H1 (cell line): ENCODE measurements around the gene UGT1A9. TPM values are rescaled to one million over a fixed set of nuclear protein-coding genes. Genes with fewer than 3 reads are reported as not detected.

Experiments
- CTCF ChIA-PET: fragments of 300-600 bp; sonication (Branson Sonifier 250); formaldehyde crosslinking; loops from one replicate; lab custom pipeline; 2021; ENCODE audit not compliant: partially characterized antibody; lab: Charles Lee
- POLR2A ChIA-PET: fragments of 300-600 bp; sonication (Branson Sonifier 250); formaldehyde crosslinking; loops from one replicate; lab custom pipeline; 2021; ENCODE audit warnings: inconsistent platforms; ENCODE audit not compliant: partially characterized antibody; lab: Charles Lee
- DNase-seq, 2 experiments: peaks; one replicate each; pipeline versions ENCODE4 v3.0.0 to v3.0.0-alpha.2; 2010 to 2022; ENCODE audit warnings: low spot score in 2 of 2, low read depth in 1 of 2, mixed read lengths in 1 of 2
- FAIRE-seq: peaks from 2 replicates; lab custom pipeline; 2011; peaks lifted over from hg19 to GRCh38; lab: Jason Lieb, UNC
- H2AFZ ChIP-seq: 2 replicates; pipeline ENCODE4 v1.8.1; 2012; ENCODE audit warnings: low read length, inconsistent platforms
- H2AK5ac ChIP-seq: 2 replicates; pipeline ENCODE4 v1.6.1; 2013; ENCODE audit warnings: low read depth, low read length
- H2BK120ac ChIP-seq: replicated peaks from 2 replicates; pipeline ENCODE3; 2013; ENCODE audit warnings: low read depth, low read length, inconsistent platforms
- H2BK12ac ChIP-seq: 2 replicates; pipeline ENCODE4 v1.6.1; 2013; ENCODE audit warnings: low read depth, low read length
- H2BK15ac ChIP-seq: 2 replicates; pipeline ENCODE4 v1.6.1; 2013; ENCODE audit warnings: low read length
- H2BK20ac ChIP-seq: 2 replicates; pipeline ENCODE4 v1.6.1; 2013; ENCODE audit warnings: low read length
- H2BK5ac ChIP-seq: 2 replicates; pipeline ENCODE4 v1.6.1; 2013; ENCODE audit warnings: low read depth, low read length
- H3K14ac ChIP-seq: 2 replicates; pipeline ENCODE4 v1.6.1; 2013; ENCODE audit warnings: inconsistent platforms; ENCODE audit not compliant: insufficient read length
- H3K18ac ChIP-seq: 2 replicates; pipeline ENCODE4 v1.6.1; 2013; ENCODE audit warnings: low read length; ENCODE audit errors: extremely low read depth
- H3K23ac ChIP-seq: 2 replicates; pipeline ENCODE4 v1.6.1; 2013; ENCODE audit warnings: inconsistent platforms; ENCODE audit not compliant: insufficient read length
- H3K23me2 ChIP-seq: 2 replicates; pipeline ENCODE4 v1.6.1; 2013; ENCODE audit warnings: low read depth, low read length
- H3K27ac ChIP-seq: 2 replicates; pipeline ENCODE4 v1.6.1; 2011; ENCODE audit warnings: low read depth, low read length, inconsistent platforms
- H3K27me3 ChIP-seq, 4 experiments: replicated peaks in 1 of 4; 1 replicate in 1 of 4; 2 replicates in 3 of 4; pipeline versions ENCODE4 v1.6.1 to v1.8.1; 2011 to 2013; ENCODE audit warnings: low read length in 3 of 4, mild to moderate bottlenecking in 3 of 4, inconsistent platforms in 2 of 4, mixed read lengths in 2 of 4, moderate library complexity in 1 of 4; ENCODE audit not compliant: control insufficient read depth in 3 of 4, insufficient read depth in 3 of 4; ENCODE audit errors: extremely low read depth in 1 of 4
- H3K36me3 ChIP-seq, 4 experiments: 2 replicates each; pipeline versions ENCODE4 v1.6.1 to v1.8.1; 2011 to 2013; ENCODE audit warnings: mild to moderate bottlenecking in 4 of 4, low read length in 3 of 4, moderate library complexity in 2 of 4, control low read depth in 1 of 4, inconsistent platforms in 1 of 4; ENCODE audit not compliant: insufficient read depth in 4 of 4, control insufficient read depth in 2 of 4
- H3K4ac ChIP-seq: replicated peaks from 2 replicates; pipeline ENCODE3; 2013; ENCODE audit warnings: low read length, low read depth, mixed read lengths, inconsistent platforms; ENCODE audit not compliant: insufficient read length
- H3K4me1 ChIP-seq, 4 experiments: replicated peaks in 1 of 4; 1 replicate in 1 of 4; 2 replicates in 3 of 4; pipeline versions ENCODE4 v1.6.1 to v1.8.1; 2011 to 2013; ENCODE audit warnings: low read length in 3 of 4, inconsistent platforms in 2 of 4, mixed read lengths in 1 of 4; ENCODE audit not compliant: insufficient read depth in 4 of 4, control insufficient read depth in 3 of 4
- H3K4me2 ChIP-seq, 2 experiments: 2 replicates each; pipeline versions ENCODE4 v1.6.1 to v1.8.1; 2011 to 2013; ENCODE audit warnings: low read depth in 2 of 2, low read length in 2 of 2, control low read depth in 1 of 2, inconsistent platforms in 1 of 2, mild to moderate bottlenecking in 1 of 2; ENCODE audit not compliant: insufficient read depth in 1 of 2
- H3K4me3 ChIP-seq, 4 experiments: fragments of 200-600, 300-600 bp in 1 of 4; sonication (generic), shearing (Covaris generic), sonication (Bioruptor Twin) in 1 of 4; 2 replicates each; pipeline versions ENCODE4 v1.5.1 to v1.8.1; 2011 to 2016; ENCODE audit warnings: low read length in 4 of 4, low read depth in 3 of 4, control low read depth in 2 of 4, inconsistent platforms in 2 of 4, mild to moderate bottlenecking in 2 of 4, mixed read lengths in 1 of 4, moderate library complexity in 1 of 4; ENCODE audit not compliant: insufficient read depth in 2 of 4; ENCODE audit errors: extremely low read depth in 1 of 4
- H3K56ac ChIP-seq: replicated peaks from 2 replicates; pipeline ENCODE3; 2013; ENCODE audit warnings: low read depth, mild to moderate bottlenecking, mixed read lengths, low read length, inconsistent platforms; ENCODE audit not compliant: insufficient read length
- H3K79me1 ChIP-seq: 2 replicates; pipeline ENCODE4 v1.6.1; 2013; ENCODE audit warnings: low read depth, low read length, control low read depth
- H3K79me2 ChIP-seq, 2 experiments: 2 replicates each; pipeline versions ENCODE4 v1.6.1 to v1.8.1; 2012 to 2013; ENCODE audit warnings: low read length in 2 of 2, mild to moderate bottlenecking in 2 of 2, inconsistent platforms in 1 of 2; ENCODE audit not compliant: insufficient read depth in 2 of 2, control insufficient read depth in 1 of 2
- H3K9ac ChIP-seq, 4 experiments: replicated peaks in 1 of 4; 1 replicate in 1 of 4; 2 replicates in 3 of 4; pipeline versions ENCODE4 v1.6.1 to v1.8.1; 2011 to 2013; ENCODE audit warnings: low read depth in 3 of 4, low read length in 3 of 4, control low read depth in 2 of 4, mild to moderate bottlenecking in 2 of 4, moderate library complexity in 2 of 4, inconsistent platforms in 1 of 4; ENCODE audit errors: extremely low read depth in 1 of 4
- H3K9me3 ChIP-seq, 2 experiments: 2 replicates each; pipeline versions ENCODE4 v1.6.1 to v1.8.1; 2012 to 2013; ENCODE audit warnings: mild to moderate bottlenecking in 2 of 2, moderate library complexity in 2 of 2, control low read depth in 1 of 2, inconsistent platforms in 1 of 2, low read depth in 1 of 2, low read length in 1 of 2, mixed read lengths in 1 of 2; ENCODE audit not compliant: insufficient read depth in 2 of 2
- H4K20me1 ChIP-seq, 2 experiments: replicated peaks in 1 of 2; 2 replicates each; pipeline versions ENCODE3 to v1.8.1; 2011 to 2013; ENCODE audit warnings: inconsistent platforms in 2 of 2, low read length in 2 of 2, mild to moderate bottlenecking in 1 of 2; ENCODE audit not compliant: insufficient read depth in 2 of 2, control insufficient read depth in 1 of 2
- H4K5ac ChIP-seq: 2 replicates; pipeline ENCODE4 v1.6.1; 2013; ENCODE audit warnings: low read length, low read depth, mixed read lengths, inconsistent platforms; ENCODE audit not compliant: insufficient read length
- H4K8ac ChIP-seq: 2 replicates; pipeline ENCODE4 v1.8.0; 2013; ENCODE audit warnings: mild to moderate bottlenecking, moderate library complexity, low read length, inconsistent platforms; ENCODE audit not compliant: insufficient read depth; ENCODE audit errors: extremely low read depth
- H4K91ac ChIP-seq: replicated peaks from 2 replicates; pipeline ENCODE3; 2013; ENCODE audit warnings: low read length, mixed read lengths, inconsistent platforms; ENCODE audit not compliant: insufficient read length
- ATF2 ChIP-seq: IDR thresholded peaks from 2 replicates; pipeline ENCODE4 v1.6.1; 2012; ENCODE audit warnings: low read length, inconsistent platforms
- CEBPB ChIP-seq: IDR thresholded peaks from 2 replicates; pipeline ENCODE4 v1.6.1; 2012; ENCODE audit warnings: low read depth, low read length
- EGR1 ChIP-seq: IDR thresholded peaks from 2 replicates; pipeline ENCODE4 v1.6.1; 2011; ENCODE audit warnings: low read depth, low read length, borderline replicate concordance
- GTF2F1 ChIP-seq: IDR thresholded peaks from 2 replicates; pipeline ENCODE4 v1.6.1; 2012; ENCODE audit warnings: low read depth, low read length, improper control_type of control experiment, borderline replicate concordance
- JUN ChIP-seq: IDR thresholded peaks from 2 replicates; pipeline ENCODE4 v1.6.1; 2011; ENCODE audit warnings: low read depth, mild to moderate bottlenecking, improper control_type of control experiment, low read length
- JUND ChIP-seq: IDR thresholded peaks from 2 replicates; pipeline ENCODE4 v1.6.1; 2011; ENCODE audit warnings: mild to moderate bottlenecking, improper control_type of control experiment, low read length
- KDM4A ChIP-seq: IDR thresholded peaks from one replicate; pipeline ENCODE4 v1.7.1; 2012; ENCODE audit warnings: low read depth, mild to moderate bottlenecking, moderate library complexity, low read length, inconsistent platforms; ENCODE audit not compliant: severe bottlenecking
- TAF7 ChIP-seq: optimal IDR thresholded peaks from 2 replicates; pipeline ENCODE3; 2011; ENCODE audit warnings: low read depth, mild to moderate bottlenecking, inconsistent platforms, low read length, moderate library complexity, borderline replicate concordance
- YY1 ChIP-seq: IDR thresholded peaks from 2 replicates; pipeline ENCODE4 v1.6.1; 2011; ENCODE audit warnings: low read depth, mild to moderate bottlenecking, low read length
- WGBS, 2 experiments: shearing (Covaris generic) in 1 of 2; methylation state at CpG; one replicate each; pipeline versions ENCODE4 v1.1.6 to v1.1.7; 2013 to 2015; ENCODE audit warnings: low lambda C conversion rate in 2 of 2, mixed read lengths in 2 of 2, inconsistent platforms in 1 of 2, low coverage in 1 of 2, missing lambda C conversion rate in 1 of 2; ENCODE audit not compliant: insufficient replicate concordance in 2 of 2, insufficient coverage in 1 of 2, insufficient read length in 1 of 2; ENCODE audit errors: extremely low coverage in 1 of 2, missing lambda C conversion rate in 1 of 2; 5-methylcytosine and 5-hydroxymethylcytosine counted together
- polyA plus RNA-seq, 7 experiments: library from polyadenylated mRNA; depleted of rRNA in 3 of 7; stranded (reverse) in 5 of 7; unstranded in 2 of 7; fragments of >200 nt in 5 of 7; fragments of 200-250 nt in 2 of 7; gene quantifications; 1 replicate in 5 of 7; 2 replicates in 1 of 7; 4 replicates in 1 of 7; pipeline versions ENCODE4 v1.2.1 to v1.2.3, GENCODE V29; 2011 to 2013; ENCODE audit warnings: missing spikeins in 2 of 7, mixed read lengths in 2 of 7
- total RNA-seq: library from RNA; stranded (reverse); fragmentation: NEBNext Ultra II Directional; extraction: Animal tissue kit (Norgen Biotek cat#: 25700); gene quantifications from 2 replicates; pipeline ENCODE4 v1.2.1, GENCODE V29; 2021

Gene UGT1A9
- total and polyA plus RNA-seq, 2 of the 8 experiments (the other 6 are each of a cell fraction or from before 2014, with no cell fraction given) = not detected

- ChIA-PET POLR2A (no interaction called here), CTCF (interaction anchor here (1.3 kb wide), 1 partner anchor 18 kb away, joined by 3 read pairs; no protein-coding TSS in a partner anchor)
- H3K4me2 ChIP-seq = no peak overlapping the region
- no peak overlapping the region for H4K8ac ChIP-seq
- no peak overlapping the region for H4K5ac ChIP-seq
- H3K9me3 ChIP-seq = peaks cover 0 to 4% of the 10 kb centered on the region in 2 experiments; a peak in 3 of 4 replicates
- 83% methylated on average over 1 of the region's 2 CpGs; no CpG with 5 or more reads in 1 of the 2 experiments for WGBS, 2 experiments
- H4K91ac ChIP-seq = no peak overlapping the region
- H3K27me3 ChIP-seq = no peaks in the 10 kb centered on the region
- no peak overlapping the region for H2BK120ac ChIP-seq
- H3K14ac ChIP-seq = no peak overlapping the region
- H2BK12ac ChIP-seq = no peak overlapping the region
- DNase-seq (peak in 1 of 2 experiments; percentile 7), FAIRE-seq (no peak)
- H3K9ac ChIP-seq = no peak overlapping the region
- no peak overlapping the region for H3K18ac ChIP-seq
- no peak overlapping the region for H3K27ac ChIP-seq
- H3K4me1 ChIP-seq = no peaks in the 10 kb centered on the region
- H2BK5ac ChIP-seq = no peak overlapping the region
- no peak overlapping the region for H2AFZ ChIP-seq
- H3K23me2 ChIP-seq = no peaks in the 10 kb centered on the region
- no peaks in the 10 kb centered on the region for H3K36me3 ChIP-seq
- H3K79me2 ChIP-seq = no peaks in the 10 kb centered on the region
- no peak overlapping the region for H3K23ac ChIP-seq
- no peak overlapping the region for H2BK15ac ChIP-seq
- TF ChIP-seq YY1 (no peak), JUND (no peak), JUN (no peak), KDM4A (no peak), TAF7 (no peak), CEBPB (no peak), ATF2 (no peak), EGR1 (no peak), GTF2F1 (no peak)
- no peak overlapping the region for H3K56ac ChIP-seq
- H3K79me1 ChIP-seq = no peaks in the 10 kb centered on the region
- H4K20me1 ChIP-seq = no peaks in the 10 kb centered on the region
- no peak overlapping the region for H2AK5ac ChIP-seq
- H3K4me3 ChIP-seq = no peak overlapping the region
- H3K4ac ChIP-seq = no peak overlapping the region
- no peak overlapping the region for H2BK20ac ChIP-seq
Measured at GRCh38 chr2:233803292-233803911, 131.7 kb downstream of the UGT1A9 start.
